NCI-H187 (cell line): Measurements from ENCODE around the gene TMEM135.
"Not testable (repeated sequence)": the region's sequence is repeated elsewhere in the genome, so short reads cannot be mapped to it uniquely, and the experiment has no call there.

Experiments used
- DNase-seq, 2 experiments: peaks; one replicate each; lab custom pipeline; 2025; lab: John Stamatoyannopoulos, UW

The TMEM135 gene

GRCh38 chr11:87076874-87077429 lies 39.2 kb downstream of the TMEM135 start:
- no peak for DNase-seq

DNA sequence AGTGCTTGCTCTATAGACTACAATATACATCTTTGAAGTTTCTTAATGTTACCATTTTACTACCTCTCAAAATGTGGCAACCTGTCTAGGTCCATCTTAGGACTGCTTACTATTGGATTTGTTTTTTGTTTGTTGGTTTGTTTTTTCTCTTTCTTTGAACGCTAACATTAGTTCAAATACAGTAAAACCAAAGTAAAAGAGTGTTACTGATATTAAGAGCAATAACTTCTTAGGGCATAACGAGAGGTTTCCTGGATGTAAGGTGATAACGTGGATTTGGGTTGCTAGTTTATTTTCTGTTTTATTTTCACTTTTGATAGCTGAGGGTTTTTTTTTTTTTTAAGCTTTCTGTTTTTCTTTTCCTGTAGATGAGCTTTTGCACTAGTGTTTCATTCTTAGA lies 43.6 kb downstream of the TMEM135 start:
- no peak for DNase-seq

DNA sequence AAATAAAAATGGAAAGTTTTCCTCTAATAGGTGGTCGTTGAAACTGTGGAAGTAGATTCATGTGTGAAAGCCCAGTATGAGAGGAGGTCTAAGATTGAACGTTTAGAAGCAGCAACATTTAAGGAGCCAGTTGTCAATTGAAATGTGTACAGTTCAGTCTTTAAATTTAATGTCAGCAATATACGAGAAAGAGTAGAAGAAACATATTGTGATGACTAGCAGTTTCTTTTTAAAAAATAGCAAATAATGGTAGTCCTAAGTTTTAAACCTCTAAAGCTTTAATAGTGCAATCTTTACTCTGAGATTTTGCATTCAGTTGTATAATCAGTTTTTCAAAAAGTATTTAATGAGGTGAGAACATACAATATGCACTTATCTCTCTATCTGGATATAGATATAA lies 44.9 kb downstream of the TMEM135 start:
- no peak for DNase-seq

DNA sequence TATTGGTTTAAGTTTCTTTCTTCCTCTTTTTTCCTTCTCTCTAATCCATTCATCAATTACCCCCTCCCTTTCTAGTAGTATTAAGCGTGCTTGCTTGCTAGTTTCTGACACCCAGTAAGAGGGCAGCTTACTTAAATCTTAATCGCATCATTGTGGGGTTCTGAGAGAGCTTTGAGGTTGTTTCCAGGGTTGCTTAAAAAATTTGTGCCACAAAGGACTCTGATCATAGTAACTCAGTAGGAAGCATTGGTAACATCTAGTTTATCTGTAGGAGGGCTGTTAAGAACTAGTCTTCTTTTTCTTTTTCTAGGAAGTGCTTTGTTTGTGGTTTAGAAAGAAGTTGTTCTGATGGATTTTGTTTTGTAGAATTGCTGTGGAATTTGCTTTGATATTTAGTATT lies 45.3 kb downstream of the TMEM135 start:
- DNase-seq, result no peak

DNA sequence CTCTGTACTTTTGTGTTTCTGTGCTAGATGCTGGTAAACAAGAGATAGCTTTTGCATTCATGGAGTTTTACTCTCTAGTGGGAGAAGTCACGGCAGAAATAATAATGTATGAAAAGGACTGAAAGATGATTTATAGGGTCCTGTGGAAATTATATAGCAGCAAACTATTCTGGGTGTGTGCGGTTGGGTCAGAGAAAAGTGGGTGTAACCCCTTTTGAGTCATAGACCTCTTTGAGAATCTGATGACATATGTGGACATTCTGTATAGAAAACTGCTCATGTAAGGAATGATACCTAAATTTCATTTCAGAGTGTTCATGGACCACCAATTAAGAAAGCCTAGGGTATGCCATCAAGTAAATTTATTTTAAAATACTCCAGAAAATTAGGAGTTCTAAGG lies 54.4 kb downstream of the TMEM135 start:
- no peak for DNase-seq

GRCh38 chr11:87092567-87092966 lies 54.8 kb downstream of the TMEM135 start:
- no peak for DNase-seq

GRCh38 chr11:87097582-87097981 lies 59.8 kb downstream of the TMEM135 start:
- DNase-seq, result no peak

DNA sequence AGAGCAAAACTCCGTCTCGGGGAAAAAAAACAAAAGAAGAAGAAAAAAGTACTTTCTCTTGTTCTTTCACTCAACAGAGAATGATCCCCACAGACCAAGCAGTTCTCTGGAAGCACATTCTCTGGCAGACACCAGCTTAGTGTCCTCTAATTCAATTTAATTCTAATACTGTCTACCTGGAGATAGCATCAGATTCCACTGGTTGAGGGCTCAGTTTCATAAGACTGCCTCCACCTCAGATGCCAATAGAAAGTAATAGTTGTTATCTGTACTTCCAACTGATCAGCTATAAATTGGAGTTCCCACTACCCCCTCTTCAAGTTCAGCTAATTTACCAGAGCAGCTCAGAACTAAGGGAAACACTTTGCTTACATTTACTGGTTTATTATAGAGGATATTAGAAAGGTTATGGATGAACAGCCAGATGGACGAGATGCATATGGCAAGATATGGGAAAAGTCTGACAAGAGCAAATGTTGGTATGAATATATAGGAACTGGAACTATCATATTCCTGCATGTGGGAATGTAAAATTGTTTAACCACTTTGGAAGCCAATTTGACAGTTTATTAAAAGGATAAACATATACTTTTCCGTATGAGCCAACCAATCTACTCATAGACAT lies 64.3 kb downstream of the TMEM135 start:
- no peak for DNase-seq

- not testable (repeated sequence) for DNase-seq
Observed at GRCh38 chr11:87105826-87106225, 68.1 kb downstream of the TMEM135 start.

GRCh38 chr11:87107379-87107778 lies 69.6 kb downstream of the TMEM135 start:
- not testable (repeated sequence) for DNase-seq

DNA sequence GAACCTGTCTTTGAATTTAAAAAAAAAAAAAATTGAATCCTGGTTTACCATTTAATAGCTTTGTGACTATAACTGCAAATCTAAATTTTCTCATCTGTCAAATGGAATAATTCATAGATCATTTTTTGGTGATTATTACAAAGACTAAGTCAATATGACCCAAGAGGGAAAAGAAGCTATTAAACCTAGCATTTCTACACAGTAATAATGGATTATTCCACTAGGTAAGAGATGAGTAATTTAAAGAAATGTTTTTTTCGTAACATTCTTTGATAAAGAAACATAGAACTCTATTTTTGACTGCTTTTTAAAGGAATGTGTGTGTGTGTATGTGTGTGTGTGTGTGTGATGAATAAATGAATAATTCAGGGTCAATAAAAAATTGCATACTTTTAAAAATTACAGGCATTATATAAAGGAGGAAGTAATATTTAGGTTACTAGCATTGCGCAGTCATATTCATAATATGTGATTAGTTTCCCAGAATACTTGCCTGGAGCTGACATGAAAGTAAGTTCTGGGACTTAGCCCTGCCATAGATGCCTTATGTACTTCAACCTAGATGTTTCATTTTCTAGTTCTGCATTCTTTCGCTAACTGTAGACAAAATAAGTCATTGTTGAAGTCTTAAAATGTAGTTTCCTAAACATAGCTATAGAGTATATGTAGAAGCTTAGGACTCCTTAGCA lies 72.9 kb downstream of the TMEM135 start:
- no peak for DNase-seq

- no peak for DNase-seq
Observed at GRCh38 chr11:87114093-87114492, 76.4 kb downstream of the TMEM135 start.

GRCh38 chr11:87116185-87116584 lies 78.5 kb downstream of the TMEM135 start:
- DNase-seq, result no peak

DNA sequence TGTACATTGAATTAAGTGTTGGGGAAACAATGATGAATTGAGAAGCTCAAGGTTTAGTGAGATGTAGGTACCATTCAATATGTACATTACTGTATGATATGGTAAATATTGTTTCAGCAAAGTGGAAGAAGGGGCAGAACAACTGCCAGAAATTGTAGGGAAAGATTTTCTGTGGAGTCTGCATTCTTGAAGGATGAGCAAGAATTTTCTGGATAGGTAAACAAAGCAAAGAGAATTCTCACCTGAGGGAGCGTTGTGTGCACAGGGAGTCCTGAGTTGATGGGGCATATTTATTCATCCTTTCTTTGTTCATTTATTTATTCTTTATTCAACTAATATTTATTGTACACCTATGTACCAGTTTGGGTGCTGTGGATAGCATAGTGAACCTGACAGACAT lies 83.2 kb downstream of the TMEM135 start:
- no peak for DNase-seq

DNA sequence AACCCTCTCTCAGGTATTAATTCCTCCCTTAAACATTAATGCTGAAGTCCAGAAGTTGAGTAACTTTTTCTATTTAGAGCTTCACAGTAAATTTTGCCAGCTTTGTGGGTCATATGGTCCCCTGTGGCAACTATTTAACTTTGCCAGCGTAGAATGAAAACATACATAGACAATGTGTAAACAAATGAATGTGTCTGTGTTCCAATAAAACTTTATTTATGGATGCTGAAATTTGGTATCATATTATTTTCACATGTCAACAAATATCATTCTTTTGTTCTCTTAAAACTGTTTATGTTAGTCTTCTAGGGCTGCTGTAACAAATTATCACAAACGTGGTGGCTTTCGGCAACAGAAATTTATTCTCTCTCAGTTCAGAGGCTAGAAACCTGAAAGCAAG lies 85.1 kb downstream of the TMEM135 start:
- DNase-seq, result no peak

- no peak for DNase-seq
Observed at GRCh38 chr11:87125257-87125656, 87.5 kb downstream of the TMEM135 start.

DNA sequence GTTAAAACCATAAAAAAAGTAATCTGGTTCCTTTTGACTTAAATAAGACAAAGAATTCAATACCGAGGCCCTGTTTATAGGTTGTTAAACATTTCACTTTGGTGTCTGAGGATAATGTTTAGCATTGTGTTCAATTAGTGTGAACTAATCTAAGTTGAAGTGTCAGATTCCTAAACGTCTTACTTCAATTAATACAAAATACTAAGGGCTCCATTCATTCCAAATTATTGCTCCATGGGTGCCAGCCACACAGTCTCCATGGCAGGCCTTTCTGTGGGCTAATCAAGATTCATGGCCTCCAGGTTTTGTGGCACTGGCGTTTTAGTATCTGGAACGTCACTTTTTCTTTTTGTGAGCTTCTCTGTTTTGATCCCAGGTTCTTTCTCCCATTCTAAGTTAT lies 89.4 kb downstream of the TMEM135 start:
- DNase-seq, result no peak

DNA sequence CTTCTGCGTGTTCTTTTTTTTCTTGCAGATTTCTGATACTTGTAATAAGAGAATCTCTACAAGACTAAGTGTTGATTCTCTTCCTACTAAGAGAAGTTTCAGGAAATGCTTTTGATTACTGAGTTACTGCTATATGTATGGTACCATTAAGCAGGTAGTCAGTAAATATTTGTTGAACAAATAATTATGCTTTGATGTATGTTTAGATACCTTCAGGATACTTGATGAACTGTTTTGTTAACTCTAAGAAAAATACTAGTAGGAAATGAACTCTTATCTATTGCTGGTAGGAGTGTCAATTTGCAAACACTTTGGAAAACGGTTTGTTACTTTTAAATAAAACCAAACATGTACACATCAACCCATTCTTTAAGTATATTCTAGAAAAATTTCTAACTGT lies 90.6 kb downstream of the TMEM135 start:
- DNase-seq, result no peak

DNA sequence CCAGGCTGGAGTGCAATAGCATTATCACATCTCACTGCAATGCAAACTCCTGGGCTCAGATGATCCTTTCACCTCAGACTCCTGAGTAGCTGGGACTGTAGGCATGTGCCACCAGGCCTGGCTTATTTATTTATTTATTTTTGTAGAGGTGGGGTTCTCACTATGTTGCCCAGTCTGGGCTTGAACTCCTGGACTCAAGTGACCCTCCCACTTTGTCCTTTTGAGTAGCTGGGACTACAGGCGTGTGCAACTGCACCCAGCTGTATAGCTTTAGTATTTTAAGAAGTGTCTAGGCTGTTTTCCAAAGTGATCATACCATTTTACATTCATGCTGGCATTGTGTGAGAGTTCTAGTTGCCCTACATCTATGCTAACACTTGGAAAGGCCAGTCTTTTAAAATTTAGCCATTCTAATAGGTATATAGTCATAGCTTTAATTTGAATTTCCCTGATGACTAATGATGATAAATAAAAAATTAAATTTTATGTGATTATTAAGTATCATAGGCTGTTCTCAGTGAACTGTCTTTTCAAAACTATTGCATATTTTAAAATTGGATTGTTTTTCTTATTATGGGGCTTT lies 96.9 kb downstream of the TMEM135 start:
- no peak for DNase-seq

- no peak for DNase-seq
Observed at GRCh38 chr11:87136236-87136635, 98.5 kb downstream of the TMEM135 start.

- no peak for DNase-seq
Observed at GRCh38 chr11:87137711-87138110, 100.0 kb downstream of the TMEM135 start.

DNA sequence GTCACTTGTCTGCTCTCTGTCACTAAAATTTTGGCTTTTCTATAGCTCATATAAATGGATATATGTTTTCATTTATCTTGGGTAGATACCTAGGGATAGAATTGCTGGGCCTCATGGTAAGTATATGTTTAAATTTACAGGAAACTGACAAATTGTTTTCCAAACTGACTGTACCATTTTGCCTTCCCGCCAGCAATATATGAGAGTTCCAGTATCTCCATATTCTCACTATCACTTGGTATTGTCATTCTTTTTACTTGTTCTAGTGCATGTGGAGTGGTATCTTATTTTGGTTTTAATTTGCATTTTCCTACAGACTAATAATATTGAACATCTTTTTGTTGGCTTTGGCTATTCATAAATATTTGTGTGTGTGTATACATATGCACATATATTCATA lies 101.7 kb downstream of the TMEM135 start:
- no peak for DNase-seq

GRCh38 chr11:87141322-87141721 lies 103.6 kb downstream of the TMEM135 start:
- DNase-seq, result no peak
